Right lobe of liver (tissue), 4 donors: Measurements from ENCODE around the gene C15orf40.

Source experiments
- POLR2A ChIP-seq: fragments of 450-650 bp; IDR thresholded peaks from one replicate; pipeline ENCODE4 v1.6.1; 2017; ENCODE audit warnings: antibody characterized with exemption, mild to moderate bottlenecking
- TF ChIP-seq, protein P1 (sequence below), 4 donors: fragments of 200-600 bp in 3 of 4; fragments of 450-650 bp in 1 of 4; IDR thresholded peaks; one replicate each; pipeline versions ENCODE4 v1.5.1 to v1.8.0; 2016 to 2022; ENCODE audit warnings: antibody characterized with exemption in 4 of 4, mild to moderate bottlenecking in 2 of 4
- donor health status: DM: no; HTN: no; CAD: no.
- donor health status: DM: no; HTN: no; CAD: no.
- donor health status: DM: no; HTN: yes; CAD: no.

DNA sequence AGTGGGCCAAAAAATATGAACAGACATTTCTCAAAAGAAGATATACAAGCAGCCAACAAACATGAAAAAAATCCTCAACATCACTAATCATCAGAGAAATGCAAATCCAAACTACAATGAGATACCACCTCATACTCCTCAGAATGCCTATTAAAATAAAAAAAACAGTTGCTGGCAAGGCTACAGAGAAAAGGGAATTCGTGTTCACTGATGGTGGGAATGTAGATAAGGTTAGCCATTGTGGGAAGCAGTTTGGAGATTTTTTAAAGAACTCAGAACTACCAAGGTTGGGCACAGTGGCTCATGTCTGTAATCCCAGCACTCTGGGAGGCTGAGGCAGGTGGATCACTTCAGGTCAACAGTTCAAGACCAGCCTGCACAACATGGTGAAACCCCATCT, 27.8 kb upstream of the C15orf40 start:
- TF ChIP-seq, protein P1, sequence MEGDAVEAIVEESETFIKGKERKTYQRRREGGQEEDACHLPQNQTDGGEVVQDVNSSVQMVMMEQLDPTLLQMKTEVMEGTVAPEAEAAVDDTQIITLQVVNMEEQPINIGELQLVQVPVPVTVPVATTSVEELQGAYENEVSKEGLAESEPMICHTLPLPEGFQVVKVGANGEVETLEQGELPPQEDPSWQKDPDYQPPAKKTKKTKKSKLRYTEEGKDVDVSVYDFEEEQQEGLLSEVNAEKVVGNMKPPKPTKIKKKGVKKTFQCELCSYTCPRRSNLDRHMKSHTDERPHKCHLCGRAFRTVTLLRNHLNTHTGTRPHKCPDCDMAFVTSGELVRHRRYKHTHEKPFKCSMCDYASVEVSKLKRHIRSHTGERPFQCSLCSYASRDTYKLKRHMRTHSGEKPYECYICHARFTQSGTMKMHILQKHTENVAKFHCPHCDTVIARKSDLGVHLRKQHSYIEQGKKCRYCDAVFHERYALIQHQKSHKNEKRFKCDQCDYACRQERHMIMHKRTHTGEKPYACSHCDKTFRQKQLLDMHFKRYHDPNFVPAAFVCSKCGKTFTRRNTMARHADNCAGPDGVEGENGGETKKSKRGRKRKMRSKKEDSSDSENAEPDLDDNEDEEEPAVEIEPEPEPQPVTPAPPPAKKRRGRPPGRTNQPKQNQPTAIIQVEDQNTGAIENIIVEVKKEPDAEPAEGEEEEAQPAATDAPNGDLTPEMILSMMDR (IDR thresholded peaks at IDR 0.05): no peak
- no peak for TF ChIP-seq POLR2A
